ENCODE results near the gene OR51B2.
"Not testable (repeated sequence)": the region's sequence is repeated elsewhere in the genome, so short reads cannot be mapped to it uniquely, and the experiment has no call there.

The OR51B2 gene

DNA sequence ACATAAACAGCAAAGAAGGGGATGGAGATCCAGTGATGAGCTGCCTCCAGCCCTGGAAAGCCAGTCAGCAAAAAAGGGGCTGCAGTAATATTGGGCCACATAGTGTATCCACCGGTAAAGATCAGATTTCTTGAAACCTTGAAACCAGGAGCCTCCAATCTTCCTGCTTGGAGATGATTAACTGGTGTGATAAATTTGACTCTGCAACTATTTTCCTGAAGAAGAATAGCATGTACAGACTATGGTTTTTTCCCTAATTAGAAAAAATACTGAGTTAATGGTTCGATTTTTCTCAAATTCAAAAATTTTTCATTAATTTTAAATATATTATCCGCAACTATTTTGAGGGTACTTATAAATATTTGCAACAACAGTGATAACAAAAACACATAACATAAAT lies at the start of gene OR51B2:
OR51B2 (minus strand) TSS at position 101 of the 400 bp plus-strand sequence; CDS start at position 101, 0 bp downstream.
- DNase-seq (ENCODE audit: low read depth), result no peak

- DNase-seq (ENCODE audit: low read depth), result no peak
These were observed 45.7 kb upstream of the OR51B2 start for GRCh38 chr11:5369789-5370188.

- no peak for DNase-seq (ENCODE audit: low read depth)
These were observed 44.5 kb upstream of the OR51B2 start for GRCh38 chr11:5368502-5369043.

DNA sequence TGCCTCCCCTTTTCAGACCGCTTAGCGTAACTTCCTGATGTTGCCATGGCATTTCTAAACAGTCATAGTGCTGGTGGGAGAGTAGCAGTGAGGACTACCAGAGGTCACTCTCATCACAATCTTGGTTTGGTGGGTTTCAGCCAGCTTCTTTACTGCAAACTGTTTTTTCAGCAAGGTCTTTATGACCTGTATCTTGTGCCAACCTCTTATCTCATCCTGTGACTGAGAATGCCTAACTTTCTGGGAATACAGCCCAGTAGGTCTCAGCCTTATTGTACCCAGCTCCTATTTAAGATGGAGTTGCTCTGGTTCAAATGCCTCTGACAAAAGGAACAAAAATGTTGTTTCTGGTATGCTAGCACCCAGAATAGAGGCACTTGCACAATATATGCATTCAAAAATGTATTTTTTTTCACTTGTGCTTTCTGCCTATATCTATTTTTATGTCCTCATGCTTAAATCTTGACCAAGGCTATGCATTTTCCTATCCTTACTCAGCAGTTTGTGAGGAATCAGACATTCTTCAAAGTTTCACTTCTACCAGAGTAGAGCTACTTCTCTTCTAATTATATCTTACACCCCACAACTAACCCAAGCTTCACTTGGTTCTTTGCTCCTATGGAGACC lies 43.5 kb upstream of the OR51B2 start:
- no peak for DNase-seq (ENCODE audit: low read depth)

- DNase-seq (ENCODE audit: low read depth), result no peak
These were observed 42.8 kb upstream of the OR51B2 start for GRCh38 chr11:5366856-5367255.

DNA sequence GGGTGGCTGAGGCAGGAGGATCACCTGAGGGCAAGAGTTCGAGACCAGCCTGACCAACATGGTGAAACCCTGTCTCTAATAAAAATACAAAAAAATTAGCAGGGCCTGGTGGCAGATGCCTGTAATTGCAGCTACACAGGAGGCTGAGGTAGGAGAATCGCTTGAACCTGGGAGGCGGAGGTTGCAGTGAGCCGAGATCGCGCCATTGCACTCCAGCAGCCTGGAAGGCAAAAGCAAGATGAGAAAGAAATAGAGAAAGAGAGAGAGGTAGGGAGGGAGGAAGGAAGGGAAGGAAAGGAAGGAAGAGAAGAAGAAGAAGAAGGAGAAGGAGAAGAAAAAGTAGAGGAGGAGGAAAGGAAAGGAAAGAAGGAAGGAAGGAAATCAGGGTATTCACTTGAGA lies 42.3 kb upstream of the OR51B2 start:
- DNase-seq (ENCODE audit: low read depth), result not testable (repeated sequence)

DNA sequence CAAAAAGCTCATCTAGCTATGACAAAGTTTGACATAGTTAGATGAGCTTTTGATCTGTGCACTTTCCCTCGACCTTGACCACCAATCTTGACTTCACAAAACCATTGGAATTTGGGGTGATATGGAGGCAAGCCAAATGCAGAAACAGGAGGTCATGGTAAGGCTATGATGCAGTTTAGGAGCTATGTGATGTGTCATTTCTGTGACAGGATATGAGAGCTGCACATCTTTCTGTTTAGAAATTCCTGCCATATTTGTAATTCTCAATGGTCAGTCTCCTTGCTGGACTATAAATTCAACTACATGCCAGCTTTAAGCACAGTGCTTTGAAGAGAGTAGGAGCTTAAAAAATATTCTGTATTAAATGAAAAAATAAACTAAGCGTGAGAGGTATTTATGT lies 40.1 kb upstream of the OR51B2 start:
- no peak for DNase-seq (ENCODE audit: low read depth)

GRCh38 chr11:5363679-5364078 lies 39.6 kb upstream of the OR51B2 start:
- DNase-seq (ENCODE audit: low read depth), result no peak

GRCh38 chr11:5362017-5362625 lies 38.0 kb upstream of the OR51B2 start:
- no peak for DNase-seq (ENCODE audit: low read depth)

DNA sequence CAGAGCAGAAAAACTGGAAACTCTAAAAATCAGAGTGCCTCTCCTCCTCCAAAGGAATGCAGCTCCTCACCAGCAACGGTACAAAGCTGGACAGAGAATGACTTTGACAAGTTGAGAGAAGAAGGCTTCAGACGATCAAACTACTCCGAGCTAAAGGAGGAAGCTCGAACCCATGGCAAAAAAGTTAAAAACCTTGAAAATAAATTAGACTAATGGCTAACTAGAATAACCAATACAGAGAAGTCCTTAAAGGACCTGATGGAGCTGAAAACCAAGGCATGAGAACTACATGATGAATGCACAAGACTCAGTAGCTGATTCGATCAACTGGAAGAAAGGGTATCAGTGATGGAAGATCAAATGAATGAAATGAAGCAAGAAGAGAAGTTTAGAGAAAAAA lies 31.9 kb upstream of the OR51B2 start:
- not testable (repeated sequence) for DNase-seq (ENCODE audit: low read depth)

- no peak for DNase-seq (ENCODE audit: low read depth)
These were observed 27.1 kb upstream of the OR51B2 start, which contains the start of gene OR51B6 for GRCh38 chr11:5351208-5351607. Gene OR51B6, plus strand, starts transcription at chr11:5351508. Its CDS starts 0 bp downstream, at chr11:5351508.

DNA sequence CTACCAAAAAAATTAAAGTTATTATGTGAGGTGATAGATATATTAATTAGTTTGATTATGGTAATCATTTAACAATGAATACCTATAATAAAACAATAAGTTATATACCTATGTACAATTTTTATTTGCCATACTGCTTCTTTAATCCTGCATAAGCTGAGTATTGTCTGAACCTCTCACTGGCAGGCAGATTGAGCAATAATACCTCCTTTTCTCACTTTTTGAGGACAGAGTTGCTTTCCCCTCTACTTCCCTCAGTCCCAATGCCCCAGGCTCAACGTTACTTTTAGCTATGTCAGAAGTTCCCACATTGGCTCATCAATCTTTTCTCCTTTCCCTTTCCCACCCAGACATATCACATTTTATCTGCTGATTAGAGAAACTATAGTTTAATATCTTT lies 25.5 kb upstream of the OR51B2 start:
- no peak for DNase-seq (ENCODE audit: low read depth)

- DNase-seq (ENCODE audit: low read depth), result no peak
These were observed 24.6 kb upstream of the OR51B2 start for GRCh38 chr11:5348551-5349194.

DNA sequence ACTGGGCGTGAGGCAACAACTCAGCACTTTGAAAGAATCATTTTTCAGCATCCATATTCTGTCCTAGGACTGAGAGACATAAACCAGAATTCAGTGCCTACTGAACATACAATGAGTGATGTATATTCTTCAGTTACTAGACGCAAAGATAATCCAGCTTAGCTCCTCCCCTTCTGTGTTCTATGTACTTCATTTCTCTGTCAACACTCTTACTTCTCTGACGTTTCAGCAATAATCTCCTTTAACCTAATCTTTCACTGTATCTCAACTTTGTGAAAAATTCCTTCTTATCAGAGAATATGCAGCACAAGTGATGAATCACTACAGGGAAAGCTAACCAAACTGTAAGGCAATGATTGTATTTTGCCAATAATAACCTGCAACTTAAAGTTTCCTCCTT lies 21.7 kb upstream of the OR51B2 start:
- no peak for DNase-seq (ENCODE audit: low read depth)

GRCh38 chr11:5343474-5344335 lies 19.6 kb upstream of the OR51B2 start, which contains the start of gene OR51B5:
Gene OR51B5, minus strand, starts transcription at chr11:5343524. Its CDS starts 0 bp downstream, at chr11:5343524.
- DNase-seq (ENCODE audit: low read depth), result no peak

GRCh38 chr11:5339771-5340322 lies 15.8 kb upstream of the OR51B2 start:
- DNase-seq (ENCODE audit: low read depth), result no peak

GRCh38 chr11:5337253-5337652 lies 13.2 kb upstream of the OR51B2 start:
- DNase-seq (ENCODE audit: low read depth), result not testable (repeated sequence)

DNA sequence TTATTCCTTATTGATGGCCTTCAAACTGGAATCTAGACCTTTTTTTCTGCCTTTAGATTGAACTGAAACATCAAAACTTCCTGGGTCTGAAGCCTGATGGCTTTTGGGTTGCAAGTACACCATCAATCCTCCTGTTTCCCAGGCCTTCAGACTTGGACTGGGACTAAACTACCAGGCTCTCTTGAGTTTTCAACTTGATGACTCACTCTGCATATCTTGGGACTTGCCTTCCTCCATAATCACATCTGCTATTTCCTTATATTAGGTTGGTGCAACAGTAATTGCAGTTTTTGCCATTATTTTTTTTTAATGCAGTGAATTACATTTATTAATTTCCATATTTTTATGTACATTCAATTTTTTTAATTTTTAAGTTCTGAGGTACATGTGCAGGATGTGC lies 12.2 kb upstream of the OR51B2 start:
- DNase-seq (ENCODE audit: low read depth), result no peak

DNA sequence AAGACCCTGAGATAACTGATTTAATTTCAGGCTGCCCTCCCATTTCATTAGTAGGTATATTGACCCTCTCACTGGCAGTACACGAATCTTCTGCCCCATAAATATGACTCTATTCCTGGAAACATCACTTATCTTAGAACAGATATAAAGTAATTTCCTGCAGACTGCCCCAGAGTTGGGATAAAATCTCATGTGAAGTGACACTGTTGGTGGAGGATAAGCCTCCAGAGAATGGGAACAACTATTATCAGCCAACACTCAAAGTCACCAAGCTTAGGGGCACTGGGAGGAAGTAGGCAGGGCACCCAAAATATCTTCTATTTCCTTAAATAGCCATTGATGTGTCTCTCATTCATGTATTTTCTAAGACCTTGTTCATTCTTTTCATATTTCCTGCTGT lies 11.1 kb upstream of the OR51B2 start:
- DNase-seq (ENCODE audit: low read depth), result no peak

- DNase-seq (ENCODE audit: low read depth), result no peak
These were observed 6.8 kb downstream of the OR51B2 start for GRCh38 chr11:5317292-5317691.

DNA sequence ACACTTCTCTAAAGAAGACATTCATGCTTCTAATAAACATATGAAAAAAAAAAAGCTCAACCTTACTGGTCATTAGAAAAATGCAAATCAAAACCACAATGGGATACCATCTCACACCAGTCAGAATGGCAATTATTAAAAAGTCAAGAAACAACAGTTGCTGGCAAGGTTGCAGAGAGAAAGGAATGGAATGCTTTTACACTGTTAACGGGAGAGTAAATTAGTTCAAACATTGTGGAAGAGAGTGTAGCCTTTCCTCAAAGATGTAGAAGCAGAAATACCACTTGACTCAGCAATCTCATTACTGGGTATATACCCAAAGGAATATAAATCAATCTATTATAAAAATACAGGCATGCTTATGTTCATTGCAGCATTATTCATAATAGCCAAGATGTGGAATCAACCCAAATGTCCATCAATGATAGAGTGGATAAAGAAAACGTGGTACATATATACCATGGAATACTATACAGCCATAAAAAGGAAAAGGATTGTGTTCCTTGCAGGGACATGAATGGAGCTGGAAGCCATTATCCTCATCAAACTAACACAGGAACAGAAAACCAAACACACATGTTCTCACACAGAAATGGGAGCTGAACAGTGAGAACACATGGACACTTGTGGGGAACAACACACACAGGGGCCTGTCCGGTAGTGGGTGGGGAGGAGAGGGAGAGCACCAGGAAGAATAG lies 10.6 kb downstream of the OR51B2 start:
- not testable (repeated sequence) for DNase-seq (ENCODE audit: low read depth)
